ENCODE data around the gene TP53BP1.

- TF ChIP-seq CTCF (IDR thresholded peaks at IDR 0.05), result no peak
- TF ChIP-seq POLR2AphosphoS5 (IDR thresholded peaks at IDR 0.05; ENCODE audit: insufficient read depth in 1 of 2, low read depth in 1 of 2), result peak in 1 of 2 donors; percentile 11
Observed at GRCh38 chr15:43518197-43518761, 25.3 kb upstream of the TP53BP1 start.
